Upper lobe of left lung (tissue), 4 donors: ENCODE measurements around the gene AFF1.

Source experiments
- CTCF ChIP-seq, 6 experiments: fragments of 450-650 bp in 4 of 6; fragments of 200-600 bp in 2 of 6; sonication (generic) in 2 of 6; IDR thresholded peaks; one replicate each; pipeline ENCODE4 v1.5.1; 2016 to 2019; ENCODE audit warnings: antibody characterized with exemption in 6 of 6
- EP300 ChIP-seq, 4 donors: sonication (generic); formaldehyde crosslinking; IDR thresholded peaks; one replicate each; pipeline ENCODE4 v1.5.1; 2017; ENCODE audit warnings: antibody characterized with exemption in 4 of 4, control low read depth in 2 of 4
- POLR2A ChIP-seq, 4 donors: fragments of 450-650 bp; IDR thresholded peaks; one replicate each; pipeline ENCODE4 v1.5.1; 2016 to 2017; ENCODE audit warnings: antibody characterized with exemption in 4 of 4, mild to moderate bottlenecking in 2 of 4
- POLR2AphosphoS5 ChIP-seq, 2 donors: sonication (generic); formaldehyde crosslinking; IDR thresholded peaks; one replicate each; pipeline ENCODE4 v1.5.1; 2017; ENCODE audit warnings: antibody characterized with exemption in 2 of 2

DNA sequence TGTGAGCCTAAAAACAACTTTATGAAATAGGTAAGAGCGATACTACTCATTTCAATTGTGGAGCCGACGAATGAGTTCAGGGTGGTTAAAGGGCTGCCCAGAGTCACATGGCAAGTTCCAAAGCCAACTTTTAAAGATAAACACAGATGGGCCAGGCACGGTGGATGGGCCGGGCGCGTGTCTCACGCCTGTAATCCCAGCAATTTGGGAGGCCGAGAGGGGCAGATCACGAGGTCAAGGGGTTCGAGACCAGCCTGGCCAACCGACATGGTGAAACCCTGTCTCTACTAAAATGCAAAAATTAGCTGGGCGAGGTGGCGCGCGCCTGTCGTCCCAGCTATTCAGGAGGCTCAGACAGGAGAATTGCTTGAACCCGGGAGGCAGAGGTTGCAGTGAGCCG, 41.7 kb upstream of the AFF1 start:
- TF ChIP-seq EP300 (IDR thresholded peaks at IDR 0.05) (no peak), CTCF (IDR thresholded peaks at IDR 0.05) (no peak), POLR2A (IDR thresholded peaks at IDR 0.05) (no peak), POLR2AphosphoS5 (IDR thresholded peaks at IDR 0.05) (no peak)
